GM18508 (cell line): ENCODE data around the gene ERVMER34-1.

Experiments used
- ATAC-seq: cut with Tn5 transposase; IDR thresholded peaks from one replicate; pipeline ENCODE4 v1.9.1; 2021; ENCODE audit warnings: moderate number of reproducible peaks; ENCODE audit not compliant: insufficient read depth, unreplicated experiment

ERVMER34-1 gene

DNA sequence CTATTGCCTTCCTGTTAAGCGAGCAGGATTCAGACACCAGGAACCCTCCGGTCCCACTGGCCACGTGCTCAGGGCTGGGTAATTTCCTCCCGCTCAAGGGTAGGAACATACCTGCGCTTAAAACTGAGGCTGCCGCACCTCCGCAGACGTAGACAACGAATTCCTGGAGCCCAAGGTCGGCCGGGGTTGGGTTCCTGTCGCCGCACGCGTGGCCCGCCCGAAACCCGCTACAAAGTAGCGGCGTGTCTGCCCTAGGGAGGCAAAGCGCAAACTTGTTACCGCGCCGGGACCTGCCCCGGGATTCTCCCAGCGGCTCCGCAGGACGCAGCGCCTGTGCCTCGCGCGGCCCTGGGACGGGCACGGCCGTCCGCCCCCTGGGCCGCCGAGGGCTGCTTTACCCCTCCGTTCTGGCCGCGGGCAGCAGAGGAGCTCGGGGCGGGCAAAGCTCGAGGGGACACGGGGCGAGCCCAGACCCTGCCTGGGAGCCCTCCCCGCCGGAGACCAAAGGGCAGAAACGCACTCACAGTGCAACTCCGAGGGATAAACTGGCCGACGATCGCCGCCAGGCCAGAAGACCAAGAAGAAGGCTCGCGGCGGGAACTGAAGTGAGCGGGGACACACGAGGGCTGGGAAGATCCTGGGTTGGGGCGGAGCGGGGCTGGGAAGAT, at the start of gene ERVMER34-1:
Gene ERVMER34-1 (minus strand): TSS at position 607 of the 668 bp plus-strand sequence. CDS start 5,905 bp downstream, outside the sequence.
- ATAC-seq = no peak

GRCh38 chr4:52799813-52800212, 48.6 kb upstream of the ERVMER34-1 start:
- no peak for ATAC-seq

- ATAC-seq = no peak
These were observed 44.3 kb upstream of the ERVMER34-1 start for GRCh38 chr4:52795533-52795932.

DNA sequence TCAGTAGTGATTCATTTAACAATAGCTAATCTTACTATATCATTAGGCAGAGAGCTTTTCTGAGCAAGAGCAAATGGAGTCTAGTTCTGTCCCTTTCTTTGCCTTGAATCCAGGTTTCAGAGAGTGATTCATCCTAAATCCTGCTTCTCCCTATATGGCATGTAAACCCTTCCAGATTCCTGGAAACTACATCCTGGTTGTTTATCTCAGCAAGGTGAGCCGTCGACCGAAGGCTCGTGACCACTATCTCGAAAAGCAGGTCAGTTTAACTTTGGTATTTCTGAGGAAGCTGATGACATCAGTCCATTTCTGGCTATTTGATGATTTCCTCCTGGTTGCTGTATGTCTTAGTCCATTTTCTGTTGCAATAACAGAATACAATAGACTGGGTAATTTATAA, 40.7 kb upstream of the ERVMER34-1 start:
- no peak for ATAC-seq

DNA sequence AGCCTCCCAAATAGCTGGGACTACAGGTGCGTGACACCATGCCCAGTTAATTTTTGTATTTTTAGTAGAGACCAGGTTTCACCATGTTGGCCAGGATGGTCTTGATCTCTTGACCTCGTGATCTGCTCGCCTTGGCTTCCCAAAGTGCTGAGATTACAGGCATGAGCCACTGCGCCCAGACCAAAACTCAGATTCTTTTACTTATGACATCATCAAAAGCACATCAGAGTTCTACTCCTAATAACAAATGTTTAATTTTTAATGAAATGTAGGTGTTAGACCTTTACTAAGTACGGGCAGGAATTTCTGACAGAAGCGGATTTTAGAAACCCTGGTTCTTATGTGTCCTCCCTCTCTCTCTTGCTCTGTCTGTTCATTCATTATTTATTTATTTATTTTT, 38.5 kb upstream of the ERVMER34-1 start:
- no peak for ATAC-seq

- ATAC-seq = no peak
These were observed 37.6 kb upstream of the ERVMER34-1 start for GRCh38 chr4:52788806-52789205.

GRCh38 chr4:52783069-52783468, 31.8 kb upstream of the ERVMER34-1 start:
- ATAC-seq = no peak

GRCh38 chr4:52780617-52781354, 29.6 kb upstream of the ERVMER34-1 start:
- no peak for ATAC-seq

- no peak for ATAC-seq
These were observed 29.0 kb upstream of the ERVMER34-1 start for GRCh38 chr4:52780206-52780605.

DNA sequence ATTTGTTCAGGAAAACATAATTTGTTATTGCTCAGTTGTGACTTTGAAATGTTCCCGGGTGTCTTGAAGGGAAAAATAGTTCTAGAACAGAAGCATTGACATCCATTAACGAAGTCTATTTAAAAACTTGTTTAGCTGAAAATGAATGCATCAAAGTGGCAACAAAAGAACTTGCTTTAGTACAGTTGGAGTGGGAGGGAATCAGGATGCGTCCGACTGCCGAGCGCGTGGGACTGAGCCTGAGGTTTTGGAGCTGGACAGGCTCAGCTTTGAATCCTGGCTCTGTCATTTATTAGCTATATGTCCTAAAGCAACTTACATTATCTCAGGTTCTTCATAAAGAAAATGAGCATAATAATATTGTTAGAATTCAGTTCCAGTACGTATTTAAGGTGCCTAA, 9.0 kb upstream of the ERVMER34-1 start:
- no peak for ATAC-seq

- ATAC-seq = no peak
These were observed 4.2 kb upstream of the ERVMER34-1 start for GRCh38 chr4:52755426-52755825.

- ATAC-seq = no peak
These were observed 1.7 kb upstream of the ERVMER34-1 start for GRCh38 chr4:52752936-52753335.

GRCh38 chr4:52751487-52751911, 274 bp upstream of the ERVMER34-1 start:
- ATAC-seq = no peak

GRCh38 chr4:52750213-52750612, 1.0 kb downstream of the ERVMER34-1 start:
- no peak for ATAC-seq

DNA sequence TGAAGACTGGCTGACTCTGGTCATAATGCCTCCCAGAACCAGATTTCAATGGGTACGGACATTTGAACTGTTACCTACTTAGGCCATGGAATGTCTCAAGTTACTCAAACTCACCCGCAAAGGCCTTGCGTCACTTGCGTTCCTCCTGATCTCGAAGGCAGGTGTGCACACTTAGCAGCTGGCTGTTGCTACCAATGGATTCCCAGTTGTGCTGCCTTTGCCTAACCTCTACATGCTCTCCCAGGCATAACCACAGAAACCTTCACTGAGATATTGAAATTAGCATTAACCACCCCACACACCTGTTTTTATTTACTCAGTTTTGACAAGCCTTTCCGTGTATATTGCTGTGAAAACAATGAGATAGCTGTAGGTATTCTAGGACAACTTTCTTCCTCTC, 2.8 kb downstream of the ERVMER34-1 start:
- no peak for ATAC-seq

DNA sequence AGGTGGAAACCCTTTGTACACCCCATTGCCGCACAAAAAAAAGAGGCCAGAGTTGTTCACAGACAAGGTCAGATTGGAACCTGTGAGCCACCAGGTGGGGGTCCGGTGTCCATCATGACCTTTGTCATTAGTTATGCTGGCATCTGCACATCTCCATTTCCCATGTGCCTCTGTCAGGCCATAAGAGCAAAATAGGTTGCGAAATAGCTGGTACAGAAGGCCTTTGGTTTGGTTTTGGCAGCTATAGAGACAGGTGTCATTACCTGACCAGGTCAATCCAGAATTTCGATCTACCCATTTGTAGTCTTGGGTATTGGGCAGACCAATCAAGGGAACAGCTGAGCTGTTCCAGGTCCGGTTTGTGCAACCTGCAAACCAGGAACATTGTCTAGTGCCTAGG, 6.6 kb downstream of the ERVMER34-1 start:
- ATAC-seq = no peak

DNA sequence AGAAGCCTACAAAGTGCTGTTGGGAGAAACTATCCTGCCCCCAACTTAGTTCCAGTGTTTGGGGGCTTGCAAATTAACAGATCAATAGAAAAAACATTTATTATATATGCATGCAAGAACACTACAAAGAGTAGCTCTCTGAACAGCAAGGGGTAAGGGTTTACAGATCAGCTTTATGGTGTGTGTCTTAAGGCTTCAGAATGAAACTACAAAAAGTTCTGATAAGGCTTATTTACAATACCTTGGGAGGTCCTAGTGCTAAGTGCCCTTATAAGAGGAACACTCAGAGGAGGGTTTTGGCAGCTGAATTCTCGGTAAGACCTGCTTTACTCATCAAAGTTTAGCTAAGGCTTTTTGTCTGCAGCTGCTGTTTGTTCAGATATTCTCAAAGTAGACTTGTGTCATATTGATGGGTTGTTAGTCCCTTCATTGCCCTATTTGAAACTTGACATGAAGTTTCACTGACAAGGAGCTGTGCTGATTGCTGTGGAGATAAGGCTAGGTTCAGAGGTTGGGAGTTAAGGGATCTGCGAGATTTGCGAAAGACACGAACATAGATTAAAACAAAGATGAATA, 7.7 kb downstream of the ERVMER34-1 start:
- no peak for ATAC-seq

GRCh38 chr4:52729586-52729985, 21.6 kb downstream of the ERVMER34-1 start:
- no peak for ATAC-seq

DNA sequence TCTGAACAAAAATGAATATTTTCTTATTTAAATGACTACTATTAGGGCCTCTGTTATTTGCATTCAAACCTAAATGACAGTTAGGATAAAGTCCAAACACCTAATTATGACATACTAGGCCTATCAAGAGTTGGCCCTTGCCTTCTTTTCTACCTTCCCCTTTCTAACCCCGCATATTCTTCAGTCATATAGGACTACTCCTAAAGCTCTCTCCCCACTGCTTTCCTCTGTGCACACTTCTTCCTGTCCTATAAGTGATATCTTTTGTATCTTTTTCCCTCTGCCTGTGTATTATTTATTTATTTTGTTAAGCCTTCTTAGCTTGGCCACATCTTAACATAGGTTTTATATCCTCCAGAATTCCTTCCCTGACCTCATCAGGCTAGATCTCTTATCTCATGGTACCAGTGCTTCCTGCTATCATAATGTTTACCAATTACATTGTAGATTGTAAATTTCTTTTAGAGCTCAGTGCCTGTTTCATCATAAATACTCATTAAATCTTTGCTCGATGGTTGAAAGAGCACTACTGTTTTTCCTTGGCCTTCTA, 22.5 kb downstream of the ERVMER34-1 start:
- no peak for ATAC-seq

- no peak for ATAC-seq
These were observed 24.2 kb downstream of the ERVMER34-1 start for GRCh38 chr4:52726826-52727580.
